NCI-H187 treated with DMSO at 0.1 percent for 48 hours (cell line): ENCODE results near the gene GRK7.

ENCODE experiments used
- DNase-seq: peaks from one replicate; lab custom pipeline; 2025; lab: John Stamatoyannopoulos, UW

Gene GRK7

GRCh38 chr3:141763088-141763750, at the start of gene GRK7:
Gene GRK7 (plus strand): TSS chr3:141763408. CDS start chr3:141778285, 14,877 bp downstream.
- DNase-seq = no peak

GRCh38 chr3:141714671-141715070, 48.5 kb upstream of the GRK7 start:
- no peak for DNase-seq

- no peak for DNase-seq
These were observed 41.1 kb upstream of the GRK7 start for GRCh38 chr3:141722081-141722480.

GRCh38 chr3:141722648-141723047, 40.6 kb upstream of the GRK7 start:
- no peak for DNase-seq

- no peak for DNase-seq
These were observed 40.0 kb upstream of the GRK7 start for GRCh38 chr3:141723255-141723654.

- DNase-seq = no peak
These were observed 39.0 kb upstream of the GRK7 start for GRCh38 chr3:141724186-141724585.

GRCh38 chr3:141725036-141725435, 38.2 kb upstream of the GRK7 start:
- DNase-seq = no peak

- no peak for DNase-seq
These were observed 36.7 kb upstream of the GRK7 start for GRCh38 chr3:141726483-141726882.

GRCh38 chr3:141728355-141728892, 34.8 kb upstream of the GRK7 start:
- DNase-seq = no peak

GRCh38 chr3:141729240-141729639, 34.0 kb upstream of the GRK7 start:
- no peak for DNase-seq

- DNase-seq = no peak
These were observed 28.0 kb upstream of the GRK7 start for GRCh38 chr3:141735176-141735575.

GRCh38 chr3:141735770-141736465, 27.3 kb upstream of the GRK7 start:
- DNase-seq = no peak

GRCh38 chr3:141737093-141737492, 26.1 kb upstream of the GRK7 start:
- no peak for DNase-seq

- no peak for DNase-seq
These were observed 25.6 kb upstream of the GRK7 start for GRCh38 chr3:141737678-141738021.

GRCh38 chr3:141738022-141738890, 25.0 kb upstream of the GRK7 start, which contains the start of gene RNF7:
Gene RNF7 (plus strand): TSS chr3:141738298. CDS start chr3:141738342, 44 bp downstream.
- DNase-seq = peak; percentile 58

GRCh38 chr3:141738891-141739363, 24.3 kb upstream of the GRK7 start:
- DNase-seq = no peak

- no peak for DNase-seq
These were observed 23.5 kb upstream of the GRK7 start for GRCh38 chr3:141739731-141740130.

GRCh38 chr3:141740349-141740748, 22.9 kb upstream of the GRK7 start:
- DNase-seq = no peak

GRCh38 chr3:141743305-141743704, 19.9 kb upstream of the GRK7 start:
- DNase-seq = no peak

- DNase-seq = no peak
These were observed 16.2 kb upstream of the GRK7 start for GRCh38 chr3:141746962-141747361.

GRCh38 chr3:141753399-141753798, 9.8 kb upstream of the GRK7 start:
- no peak for DNase-seq

GRCh38 chr3:141754032-141754431, 9.2 kb upstream of the GRK7 start:
- DNase-seq = no peak
